Measurements from ENCODE around the gene UBR4. TPM values are rescaled to one million over a fixed set of nuclear protein-coding genes. Genes with fewer than 3 reads are reported as not detected.

Gene UBR4
- total RNA-seq, 2 experiments from 2014 or later: 165 to 169 TPM

DNA sequence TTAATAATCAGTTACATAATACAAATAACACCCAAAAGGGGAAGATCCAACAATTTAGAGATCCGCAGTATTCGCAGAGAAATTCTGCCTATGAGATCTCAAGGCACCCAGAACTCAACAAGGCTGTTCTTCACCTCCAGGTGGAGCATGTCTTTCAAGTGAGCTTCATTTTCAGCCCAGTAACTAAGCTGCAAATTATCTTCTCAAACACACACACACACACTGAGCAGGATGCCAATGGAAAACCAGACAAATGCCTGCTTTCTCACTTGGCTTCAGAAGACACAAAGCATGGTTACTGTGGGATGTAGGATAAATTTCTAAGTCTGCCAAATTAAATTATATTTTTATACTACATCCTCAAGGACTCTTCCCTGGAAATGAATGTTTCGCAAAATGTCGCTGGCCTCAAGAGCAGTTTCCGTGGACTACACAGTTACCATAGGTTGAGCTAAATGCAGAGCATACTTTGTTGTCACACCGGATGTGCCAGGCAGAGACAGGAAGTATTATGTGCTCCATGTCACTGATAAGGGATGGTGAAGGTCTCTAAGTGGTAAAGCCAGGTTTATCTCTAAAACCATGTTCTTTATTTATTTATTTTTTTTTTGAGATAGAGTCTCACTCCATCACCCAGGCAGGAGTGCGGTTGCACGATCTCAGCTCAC lies 30.3 kb downstream of the UBR4 start:
- Mint-ChIP-seq H3K9me3 (no peaks in the 10 kb centered on the region), H3K4me1 (ENCODE audit: low read depth) (peaks cover 18% of the 10 kb centered on the region), H3K36me3 (ENCODE audit: low read depth) (peaks cover 60% of the 10 kb centered on the region), H3K27me3 (ENCODE audit: low read depth) (no peaks in the 10 kb centered on the region), H3K4me3 (no peak overlapping the region), H3K27ac (peak overlapping the region; percentile 54)
- CTCF ChIA-PET: interaction anchor here (0.6 to 2.2 kb wide), 11 partner anchors 10 to 504 kb away, joined by 3 to 12 read pairs (median 3); no protein-coding TSS in a partner anchor
- intact Hi-C loops (cut with micrococcal nuclease): loop anchor here (5.0 kb wide), 1 partner anchor 63 kb away; no protein-coding TSS in a partner anchor
- peak; percentile 52 for DNase-seq

DNA sequence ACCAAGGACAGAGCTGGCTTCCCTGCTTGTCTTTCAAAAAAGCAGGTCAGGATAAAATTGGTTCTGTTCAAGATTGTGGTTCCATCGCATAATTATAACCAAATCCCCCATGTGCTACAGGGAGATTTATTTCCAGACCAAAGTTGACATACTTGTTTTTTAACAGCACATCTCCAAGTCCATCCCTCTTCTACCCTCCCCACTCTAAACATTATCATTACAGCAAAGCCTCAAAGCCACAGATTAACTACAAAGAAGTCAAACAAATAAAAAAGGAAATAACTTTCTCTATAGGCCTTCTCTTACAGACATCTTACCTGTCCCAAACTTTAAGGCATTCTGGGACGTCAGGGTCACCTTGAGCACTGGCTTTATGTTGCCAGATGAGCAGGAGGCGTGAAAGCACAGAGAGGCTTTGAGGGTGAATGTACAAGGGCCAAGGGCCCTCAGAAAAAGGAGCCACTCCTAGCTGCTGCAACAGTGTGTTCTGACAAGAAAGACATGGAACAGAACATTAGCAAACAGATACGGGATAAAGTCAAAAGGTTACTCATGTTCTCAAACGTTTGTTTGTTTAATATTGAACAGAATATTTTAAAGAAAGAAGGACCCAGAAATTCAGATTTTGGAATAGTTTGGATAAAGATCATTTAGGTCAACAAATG lies 31.2 kb downstream of the UBR4 start:
- no peak for DNase-seq
- CTCF ChIA-PET: interaction anchor here (1.1 to 2.2 kb wide), 5 partner anchors 9 to 72 kb away, joined by 3 to 12 read pairs (median 8); no protein-coding TSS in a partner anchor

DNA sequence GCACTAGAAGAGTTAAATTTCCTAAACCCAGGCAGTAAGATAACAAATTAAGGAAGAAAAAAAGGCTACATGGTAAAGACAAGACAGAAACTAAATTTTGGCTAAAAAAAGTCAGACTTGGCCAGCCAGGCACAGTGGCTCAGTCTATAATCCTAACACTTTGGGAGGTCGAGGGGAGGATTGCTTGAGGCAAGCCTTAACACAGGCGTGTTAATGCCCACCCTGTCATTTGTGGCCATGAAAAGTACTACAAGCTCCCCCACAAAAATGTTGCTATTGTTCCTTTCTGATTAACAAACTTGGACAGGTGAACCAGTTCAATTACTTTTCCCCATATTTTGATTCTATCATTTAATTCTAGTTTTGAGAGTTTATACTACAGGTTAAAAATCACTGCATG lies 32.3 kb downstream of the UBR4 start:
- CTCF ChIA-PET: interaction anchor here (0.7 kb wide), 1 partner anchor 25 kb away, joined by 4 read pairs; no protein-coding TSS in a partner anchor
- DNase-seq: no peak
- intact Hi-C loops (cut with micrococcal nuclease): loop anchor here (5.0 kb wide), 1 partner anchor 64 kb away; no protein-coding TSS in a partner anchor
- no peaks in the 10 kb centered on the region for H3K9me3 Mint-ChIP-seq
- H3K27ac Mint-ChIP-seq: no peak overlapping the region
- H3K4me1 Mint-ChIP-seq (ENCODE audit: low read depth): peaks cover 17% of the 10 kb centered on the region
- no peak overlapping the region for H3K4me3 Mint-ChIP-seq
- no peaks in the 10 kb centered on the region for H3K27me3 Mint-ChIP-seq (ENCODE audit: low read depth)
- peaks cover 55% of the 10 kb centered on the region for H3K36me3 Mint-ChIP-seq (ENCODE audit: low read depth)

More for the DNA sequence above, 31.2 kb downstream of the UBR4 start:
- intact Hi-C loops (cut with micrococcal nuclease): loop anchor here (5.0 kb wide), 1 partner anchor 63 kb away; no protein-coding TSS in a partner anchor
- Mint-ChIP-seq H3K9me3 (no peaks in the 10 kb centered on the region), H3K4me3 (no peak overlapping the region), H3K4me1 (ENCODE audit: low read depth) (peaks cover 17% of the 10 kb centered on the region), H3K36me3 (ENCODE audit: low read depth) (peaks cover 60% of the 10 kb centered on the region), H3K27ac (peak overlapping the region; percentile 23), H3K27me3 (ENCODE audit: low read depth) (no peaks in the 10 kb centered on the region)

DNA sequence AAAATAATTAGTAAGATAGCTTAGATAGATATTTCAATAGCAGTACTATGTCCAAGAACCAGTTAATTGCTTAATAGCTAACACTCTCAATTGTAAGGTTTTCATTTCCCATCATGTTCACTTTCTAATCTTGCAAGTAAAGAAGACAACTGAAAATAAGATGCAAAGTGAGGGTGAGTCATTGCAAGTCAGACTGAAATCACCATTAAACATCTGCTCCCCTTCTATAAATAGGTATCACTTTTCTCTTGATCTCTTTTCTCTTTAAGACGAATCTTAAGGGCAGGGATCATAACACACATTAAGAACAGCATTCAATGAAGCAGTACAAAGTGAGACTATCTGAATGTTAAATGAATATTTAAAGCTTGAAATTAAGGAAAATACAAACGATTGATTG lies 40.4 kb downstream of the UBR4 start:
- peaks cover 64% of the 10 kb centered on the region for H3K36me3 Mint-ChIP-seq (ENCODE audit: low read depth)

DNA sequence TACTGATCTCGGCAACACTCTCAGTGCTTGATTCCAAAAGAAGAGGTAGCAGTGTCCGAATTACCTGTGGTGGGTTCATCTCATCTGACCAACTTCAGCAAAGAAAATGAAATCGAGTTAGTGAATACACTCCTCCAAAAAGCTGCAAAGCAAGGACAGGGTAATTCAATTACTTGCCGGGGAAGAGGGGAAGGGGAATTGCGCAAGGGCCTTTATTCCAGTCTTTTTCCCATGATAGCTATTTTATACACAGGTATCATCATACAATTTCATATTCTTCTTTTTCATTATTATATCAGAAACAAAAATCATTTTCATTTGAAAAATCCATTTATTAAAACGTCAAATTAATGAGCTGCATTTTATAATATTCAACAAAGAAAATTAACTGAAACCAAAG lies 42.9 kb downstream of the UBR4 start:
- DNase-seq: no peak
- H3K9me3 Mint-ChIP-seq: no peaks in the 10 kb centered on the region
- peaks cover 67% of the 10 kb centered on the region for H3K36me3 Mint-ChIP-seq (ENCODE audit: low read depth)
- peaks cover 25% of the 10 kb centered on the region for H3K4me1 Mint-ChIP-seq (ENCODE audit: low read depth)
- intact Hi-C loops (cut with micrococcal nuclease): no loop called here
- CTCF ChIA-PET: interaction anchor here (2.5 kb wide), 1 partner anchor 259 kb away, joined by 9 read pairs; no protein-coding TSS in a partner anchor
- no peaks in the 10 kb centered on the region for H3K27me3 Mint-ChIP-seq (ENCODE audit: low read depth)
- H3K27ac Mint-ChIP-seq: no peak overlapping the region
- H3K4me3 Mint-ChIP-seq: no peak overlapping the region

More for the DNA sequence above, 40.4 kb downstream of the UBR4 start:
- H3K27ac Mint-ChIP-seq: peak overlapping the region; percentile 92
- H3K4me3 Mint-ChIP-seq: no peak overlapping the region
- no peak for DNase-seq
- intact Hi-C loops (cut with micrococcal nuclease): loop anchor here (1.0 kb wide), 3 partner anchors 17 to 40 kb away; no protein-coding TSS in a partner anchor
- CTCF ChIA-PET: interaction anchor here (1.1 to 2.7 kb wide), 5 partner anchors 10 to 76 kb away, joined by 3 to 10 read pairs (median 3); no protein-coding TSS in a partner anchor
- H3K4me1 Mint-ChIP-seq (ENCODE audit: low read depth): peaks cover 25% of the 10 kb centered on the region
- no peaks in the 10 kb centered on the region for H3K27me3 Mint-ChIP-seq (ENCODE audit: low read depth)
- H3K9me3 Mint-ChIP-seq: no peaks in the 10 kb centered on the region

DNA sequence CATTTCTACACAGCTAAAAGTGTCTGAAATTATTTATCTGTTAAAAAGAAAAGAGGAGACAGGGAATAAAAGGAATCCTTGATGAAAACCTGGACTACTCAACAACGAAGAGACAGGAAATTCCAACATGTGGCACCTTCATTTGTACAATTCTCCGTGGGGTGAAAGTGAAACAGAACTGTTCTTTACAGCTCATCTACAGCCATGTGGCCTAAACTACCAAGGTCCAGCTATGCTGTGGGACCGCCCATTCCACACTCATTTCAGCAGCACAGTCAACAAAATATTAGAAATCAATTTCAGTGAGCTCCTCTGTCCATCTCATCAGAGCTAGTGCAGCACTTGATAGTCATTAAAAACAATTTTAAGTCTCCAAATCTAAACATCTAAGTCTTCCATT lies 44.0 kb downstream of the UBR4 start:
- no peak overlapping the region for H3K4me3 Mint-ChIP-seq
- peaks cover 24% of the 10 kb centered on the region for H3K4me1 Mint-ChIP-seq (ENCODE audit: low read depth)
- H3K36me3 Mint-ChIP-seq (ENCODE audit: low read depth): peaks cover 70% of the 10 kb centered on the region
- no peak for DNase-seq
- peak overlapping the region; percentile 59 for H3K27ac Mint-ChIP-seq
- no peaks in the 10 kb centered on the region for H3K27me3 Mint-ChIP-seq (ENCODE audit: low read depth)
- CTCF ChIA-PET: interaction anchor here (0.6 to 2.5 kb wide), 3 partner anchors 16 to 258 kb away, joined by 3 to 9 read pairs (median 3); no protein-coding TSS in a partner anchor
- intact Hi-C loops (cut with micrococcal nuclease): no loop called here
- H3K9me3 Mint-ChIP-seq: no peaks in the 10 kb centered on the region

DNA sequence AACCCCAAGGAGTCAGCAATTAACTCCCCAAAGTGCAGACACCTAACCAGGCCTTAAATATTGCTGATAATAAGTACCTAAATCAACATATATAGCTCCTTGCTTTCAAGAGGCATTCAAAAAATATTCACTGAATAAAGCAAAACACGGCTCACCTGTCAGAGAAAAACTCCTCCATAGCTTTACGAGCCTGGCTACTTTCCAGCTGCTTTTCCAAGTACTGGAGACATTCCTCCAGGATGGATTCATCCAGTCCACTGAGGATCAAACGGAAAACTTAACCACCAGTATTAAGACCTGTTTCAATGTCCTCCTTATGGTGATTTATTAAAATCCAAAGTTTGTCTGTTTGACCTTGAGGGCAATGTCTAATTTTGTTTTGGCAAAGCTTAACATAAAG lies 44.6 kb downstream of the UBR4 start:
- no peaks in the 10 kb centered on the region for H3K27me3 Mint-ChIP-seq (ENCODE audit: low read depth)
- H3K9me3 Mint-ChIP-seq: no peaks in the 10 kb centered on the region
- intact Hi-C loops (cut with micrococcal nuclease): no loop called here
- no peak overlapping the region for H3K4me3 Mint-ChIP-seq
- peaks cover 20% of the 10 kb centered on the region for H3K4me1 Mint-ChIP-seq (ENCODE audit: low read depth)
- H3K27ac Mint-ChIP-seq: no peak overlapping the region
- no peak for DNase-seq
- CTCF ChIA-PET: interaction anchor here (0.6 to 2.5 kb wide), 3 partner anchors 15 to 258 kb away, joined by 3 to 9 read pairs (median 3); no protein-coding TSS in a partner anchor
- peaks cover 73% of the 10 kb centered on the region for H3K36me3 Mint-ChIP-seq (ENCODE audit: low read depth)

DNA sequence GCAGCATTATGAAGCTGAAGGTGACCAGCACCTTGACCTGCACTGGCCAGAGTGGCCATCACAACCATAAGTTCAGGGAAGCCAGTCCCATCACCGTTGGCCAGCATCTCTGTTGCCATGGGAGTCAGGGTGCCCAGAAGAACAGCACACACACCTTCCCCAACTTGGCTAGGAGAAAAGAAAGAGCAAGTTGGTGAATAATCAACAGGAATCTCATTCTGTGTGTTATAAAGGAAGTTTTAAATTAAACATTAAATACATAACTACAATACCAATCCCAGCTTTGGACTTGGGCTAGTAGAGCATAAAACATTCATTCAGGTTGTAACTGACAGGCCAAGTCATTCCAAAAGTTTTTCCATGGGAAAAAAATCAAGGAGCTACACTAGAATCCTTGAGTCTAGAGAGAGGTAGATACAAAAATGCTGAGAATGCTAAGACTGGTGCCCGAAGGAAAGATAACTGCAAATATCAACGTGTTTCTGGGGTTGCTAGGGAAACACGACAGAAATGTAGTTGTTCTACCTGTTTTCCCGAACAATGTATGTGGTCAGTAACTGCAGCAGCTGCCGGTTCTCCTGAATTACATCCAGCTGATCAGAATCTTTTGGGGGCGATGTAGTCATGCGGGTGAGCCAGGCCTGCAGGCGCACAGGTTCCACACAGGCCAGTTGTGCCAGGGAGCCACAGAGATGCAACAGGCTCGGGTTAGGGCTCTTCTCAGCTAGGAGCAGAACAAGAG lies 45.6 kb downstream of the UBR4 start:
- intact Hi-C loops (cut with micrococcal nuclease): no loop called here
- peak overlapping the region; percentile 9 for H3K27ac Mint-ChIP-seq
- no peak for DNase-seq
- H3K27me3 Mint-ChIP-seq (ENCODE audit: low read depth): no peaks in the 10 kb centered on the region
- no peak overlapping the region for H3K4me3 Mint-ChIP-seq
- no peaks in the 10 kb centered on the region for H3K9me3 Mint-ChIP-seq
- peaks cover 9% of the 10 kb centered on the region for H3K4me1 Mint-ChIP-seq (ENCODE audit: low read depth)
- CTCF ChIA-PET: interaction anchor here (0.7 kb wide), 1 partner anchor 274 kb away, joined by 3 read pairs; no protein-coding TSS in a partner anchor
- peaks cover 73% of the 10 kb centered on the region for H3K36me3 Mint-ChIP-seq (ENCODE audit: low read depth)

DNA sequence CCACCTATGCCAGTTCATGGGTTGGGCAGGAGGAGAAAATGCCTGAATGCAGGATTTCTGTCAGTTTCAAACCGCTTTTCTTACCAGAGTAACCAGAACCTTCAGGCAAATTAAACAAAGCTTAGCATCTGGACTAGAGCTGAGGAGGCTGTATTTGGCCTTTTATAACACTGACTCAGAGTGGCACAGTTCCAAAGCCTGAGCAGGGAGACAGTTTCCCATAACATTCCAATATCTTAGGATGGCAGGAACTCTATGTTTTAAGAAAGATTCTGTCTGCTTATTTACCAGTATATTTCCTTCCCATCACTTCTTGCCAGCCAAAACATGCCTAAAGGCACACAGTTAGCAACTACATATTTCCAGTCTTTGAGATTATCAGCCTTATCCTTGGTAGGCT lies 46.8 kb downstream of the UBR4 start:
- CTCF ChIA-PET: no interaction called here
- no peak for DNase-seq
- no peak overlapping the region for H3K27ac Mint-ChIP-seq

DNA sequence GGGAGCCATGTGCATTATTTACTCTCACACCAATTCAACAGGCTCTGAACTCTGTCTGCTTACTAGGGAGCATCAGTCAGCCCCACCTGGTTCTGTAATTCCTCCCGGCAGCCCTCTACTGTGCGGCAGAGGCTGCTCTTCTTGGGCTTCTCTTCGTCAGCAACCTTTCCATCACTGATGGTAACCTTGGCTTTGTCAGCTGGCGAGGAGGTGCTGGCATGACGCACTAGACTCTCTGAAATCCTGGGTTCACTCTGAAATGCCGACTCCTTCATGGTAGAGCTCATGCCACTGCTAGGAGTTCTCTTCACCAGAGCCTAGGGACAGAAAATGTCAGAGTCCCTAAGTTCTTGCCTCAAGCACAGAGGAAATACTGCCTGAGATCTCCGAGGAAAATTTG lies 49.2 kb downstream of the UBR4 start:
- intact Hi-C loops (cut with micrococcal nuclease): no loop called here
- CTCF ChIA-PET: interaction anchor here (1.0 kb wide), 1 partner anchor 8 kb away, joined by 3 read pairs; no protein-coding TSS in a partner anchor
- H3K4me1 Mint-ChIP-seq (ENCODE audit: low read depth): peaks cover 8% of the 10 kb centered on the region
- no peaks in the 10 kb centered on the region for H3K9me3 Mint-ChIP-seq
- H3K36me3 Mint-ChIP-seq (ENCODE audit: low read depth): peaks cover 64% of the 10 kb centered on the region
- H3K27ac Mint-ChIP-seq: no peak overlapping the region
- DNase-seq: no peak
- no peaks in the 10 kb centered on the region for H3K27me3 Mint-ChIP-seq (ENCODE audit: low read depth)
- no peak overlapping the region for H3K4me3 Mint-ChIP-seq

More for the DNA sequence above, 46.8 kb downstream of the UBR4 start:
- Mint-ChIP-seq H3K36me3 (ENCODE audit: low read depth) (peaks cover 67% of the 10 kb centered on the region), H3K27me3 (ENCODE audit: low read depth) (no peaks in the 10 kb centered on the region), H3K4me3 (no peak overlapping the region), H3K9me3 (no peaks in the 10 kb centered on the region), H3K4me1 (ENCODE audit: low read depth) (peaks cover 2% of the 10 kb centered on the region)
- intact Hi-C loops (cut with micrococcal nuclease): no loop called here

DNA sequence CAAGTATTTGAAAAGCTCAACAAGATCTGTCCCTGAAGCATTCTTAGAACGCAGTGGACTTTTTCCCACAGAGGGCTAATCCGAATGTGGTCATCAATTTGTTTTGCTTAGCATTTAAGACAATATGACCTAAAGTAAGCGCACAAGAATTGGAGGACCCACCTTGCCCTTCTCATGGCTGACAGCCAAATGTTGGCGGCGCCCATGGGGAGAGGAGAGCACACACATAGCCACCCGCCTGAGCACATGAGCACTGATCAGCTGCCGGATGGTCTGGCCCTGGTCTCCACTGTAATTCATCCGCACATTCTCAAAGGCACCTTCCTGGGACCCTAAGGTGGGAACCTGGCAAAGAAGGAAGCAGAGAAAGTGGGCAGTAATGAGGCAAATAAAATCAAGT lies 52.4 kb downstream of the UBR4 start:
- peaks cover 8% of the 10 kb centered on the region for H3K4me1 Mint-ChIP-seq (ENCODE audit: low read depth)
- CTCF ChIA-PET: interaction anchor here (0.7 kb wide), 1 partner anchor 27 kb away, joined by 3 read pairs; no protein-coding TSS in a partner anchor

More for the DNA sequence above, 52.4 kb downstream of the UBR4 start:
- Mint-ChIP-seq H3K27me3 (ENCODE audit: low read depth) (no peaks in the 10 kb centered on the region), H3K9me3 (no peaks in the 10 kb centered on the region), H3K4me3 (no peak overlapping the region), H3K36me3 (ENCODE audit: low read depth) (peaks cover 67% of the 10 kb centered on the region), H3K27ac (no peak overlapping the region)
- intact Hi-C loops (cut with micrococcal nuclease): loop anchor here (5.0 kb wide), 1 partner anchor 35 kb away; no protein-coding TSS in a partner anchor
- DNase-seq: no peak
